GM19467 (cell line): ENCODE data around the gene FGD3.

Experiments
- ATAC-seq: cut with Tn5 transposase; IDR thresholded peaks from one replicate; pipeline ENCODE4 v1.9.1; 2021; ENCODE audit warnings: mild to moderate bottlenecking, moderate library complexity; ENCODE audit not compliant: unreplicated experiment

Gene FGD3

GRCh38 chr9:93066978-93067603, 119.8 kb downstream of the FGD3 start:
- ATAC-seq = no peak

GRCh38 chr9:93068956-93069355, 121.6 kb downstream of the FGD3 start:
- no peak for ATAC-seq

- ATAC-seq = no peak
These were observed 124.1 kb downstream of the FGD3 start for GRCh38 chr9:93071464-93071863.

GRCh38 chr9:93072383-93072795, 125.1 kb downstream of the FGD3 start:
- ATAC-seq = no peak

GRCh38 chr9:93076101-93076791, 128.9 kb downstream of the FGD3 start:
- ATAC-seq = no peak

- no peak for ATAC-seq
These were observed 129.4 kb downstream of the FGD3 start for GRCh38 chr9:93076792-93077128.

- ATAC-seq = no peak
These were observed 130.0 kb downstream of the FGD3 start for GRCh38 chr9:93077367-93077766.

- ATAC-seq = no peak
These were observed 130.5 kb downstream of the FGD3 start for GRCh38 chr9:93077811-93078210.

- no peak for ATAC-seq
These were observed 132.0 kb downstream of the FGD3 start for GRCh38 chr9:93079371-93079770.

- ATAC-seq = no peak
These were observed 133.1 kb downstream of the FGD3 start for GRCh38 chr9:93080406-93080805.

GRCh38 chr9:93081081-93081529, 133.8 kb downstream of the FGD3 start:
- no peak for ATAC-seq

GRCh38 chr9:93081931-93082330, 134.6 kb downstream of the FGD3 start:
- ATAC-seq = no peak

GRCh38 chr9:93082841-93083411, 135.6 kb downstream of the FGD3 start:
- ATAC-seq = no peak

- ATAC-seq = no peak
These were observed 136.5 kb downstream of the FGD3 start for GRCh38 chr9:93083592-93084470.

- no peak for ATAC-seq
These were observed 137.2 kb downstream of the FGD3 start for GRCh38 chr9:93084471-93084881.

GRCh38 chr9:93085676-93086075, 138.4 kb downstream of the FGD3 start:
- ATAC-seq = no peak
